ENCODE results near the gene SLCO2A1.

The SLCO2A1 gene

GRCh38 chr3:133994166-133994890 is 35.4 kb downstream of the SLCO2A1 start:
- Histone ChIP-seq H3K27me3 (ENCODE audit: control insufficient read depth, insufficient read depth, low read length) (peaks cover 19% of the 10 kb centered on the region), H3K36me3 (ENCODE audit: control insufficient read depth, low read depth, low read length) (no peaks in the 10 kb centered on the region), H3K4me1 (ENCODE audit: control insufficient read depth, low read depth, low read length) (peaks cover 18% of the 10 kb centered on the region), H3K4me3 (ENCODE audit: low read length) (no peak overlapping the region), H3K9ac (ENCODE audit: low read length) (no peak overlapping the region), H3K9me3 (ENCODE audit: control insufficient read depth, low read depth, low read length) (no peaks in the 10 kb centered on the region), H3K27ac (ENCODE audit: low read length) (no peak overlapping the region)

DNA sequence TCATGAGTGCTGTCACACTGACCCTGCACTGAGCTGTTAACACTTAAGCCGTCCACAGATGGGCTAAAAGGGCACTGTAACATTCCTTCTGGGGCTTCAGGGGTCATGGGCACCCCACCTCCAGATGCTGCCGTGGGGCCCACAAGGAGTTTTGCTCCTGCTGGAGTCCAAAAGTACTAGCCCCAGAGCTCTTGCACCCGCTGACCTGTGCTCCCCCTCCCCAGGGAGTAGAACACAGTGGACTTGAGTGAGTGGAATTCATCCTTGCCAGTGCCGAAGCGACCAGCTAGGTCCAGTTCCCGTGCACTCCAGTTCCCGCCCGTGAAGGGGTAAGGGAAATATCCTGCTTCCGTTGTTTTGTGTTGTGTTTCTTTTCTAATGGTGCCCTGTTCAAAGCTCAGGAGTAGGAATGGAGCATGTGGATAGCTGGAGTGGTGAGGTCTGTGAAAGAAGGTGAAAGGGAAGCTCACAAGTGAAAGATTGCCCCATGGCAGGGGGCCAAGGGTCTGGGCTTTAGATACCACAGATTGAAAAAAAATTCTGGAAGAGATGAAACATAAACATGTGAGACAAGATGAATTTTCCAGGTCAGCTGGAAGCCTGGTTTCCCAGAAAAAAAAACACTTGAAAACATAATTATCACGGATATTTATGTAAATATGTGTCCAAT is 36.6 kb downstream of the SLCO2A1 start:
- no peak overlapping the region for H3K4me3 ChIP-seq (ENCODE audit: low read length)
- H3K27ac ChIP-seq (ENCODE audit: low read length), result no peak overlapping the region
- H3K9ac ChIP-seq (ENCODE audit: low read length), result no peak overlapping the region
- no peaks in the 10 kb centered on the region for H3K36me3 ChIP-seq (ENCODE audit: control insufficient read depth, low read depth, low read length)
- H3K27me3 ChIP-seq (ENCODE audit: control insufficient read depth, insufficient read depth, low read length), result peaks cover 22% of the 10 kb centered on the region
- H3K4me1 ChIP-seq (ENCODE audit: control insufficient read depth, low read depth, low read length), result peaks cover 30% of the 10 kb centered on the region
- H3K9me3 ChIP-seq (ENCODE audit: control insufficient read depth, low read depth, low read length), result no peaks in the 10 kb centered on the region

GRCh38 chr3:133992381-133992780 is 37.3 kb downstream of the SLCO2A1 start:
- Histone ChIP-seq H3K4me3 (ENCODE audit: low read length) (no peak overlapping the region), H3K9me3 (ENCODE audit: control insufficient read depth, low read depth, low read length) (no peaks in the 10 kb centered on the region), H3K4me1 (ENCODE audit: control insufficient read depth, low read depth, low read length) (peaks cover 37% of the 10 kb centered on the region), H3K27me3 (ENCODE audit: control insufficient read depth, insufficient read depth, low read length) (peaks cover 19% of the 10 kb centered on the region), H3K9ac (ENCODE audit: low read length) (no peak overlapping the region), H3K36me3 (ENCODE audit: control insufficient read depth, low read depth, low read length) (no peaks in the 10 kb centered on the region), H3K27ac (ENCODE audit: low read length) (no peak overlapping the region)

- Histone ChIP-seq H3K36me3 (ENCODE audit: control insufficient read depth, low read depth, low read length) (no peaks in the 10 kb centered on the region), H3K9me3 (ENCODE audit: control insufficient read depth, low read depth, low read length) (no peaks in the 10 kb centered on the region), H3K27me3 (ENCODE audit: control insufficient read depth, insufficient read depth, low read length) (peaks cover 12% of the 10 kb centered on the region), H3K4me3 (ENCODE audit: low read length) (no peak overlapping the region), H3K9ac (ENCODE audit: low read length) (no peak overlapping the region), H3K27ac (ENCODE audit: low read length) (no peak overlapping the region), H3K4me1 (ENCODE audit: control insufficient read depth, low read depth, low read length) (peaks cover 41% of the 10 kb centered on the region)
These were observed 38.1 kb downstream of the SLCO2A1 start for GRCh38 chr3:133991637-133992036.

- H3K27me3 ChIP-seq (ENCODE audit: control insufficient read depth, insufficient read depth, low read length), result peaks cover 8% of the 10 kb centered on the region
- peaks cover 43% of the 10 kb centered on the region for H3K4me1 ChIP-seq (ENCODE audit: control insufficient read depth, low read depth, low read length)
- no peaks in the 10 kb centered on the region for H3K9me3 ChIP-seq (ENCODE audit: control insufficient read depth, low read depth, low read length)
- H3K27ac ChIP-seq (ENCODE audit: low read length), result no peak overlapping the region
- no peak overlapping the region for H3K4me3 ChIP-seq (ENCODE audit: low read length)
- no peak overlapping the region for H3K9ac ChIP-seq (ENCODE audit: low read length)
- no peaks in the 10 kb centered on the region for H3K36me3 ChIP-seq (ENCODE audit: control insufficient read depth, low read depth, low read length)
These were observed 38.5 kb downstream of the SLCO2A1 start for GRCh38 chr3:133991209-133991608.

DNA sequence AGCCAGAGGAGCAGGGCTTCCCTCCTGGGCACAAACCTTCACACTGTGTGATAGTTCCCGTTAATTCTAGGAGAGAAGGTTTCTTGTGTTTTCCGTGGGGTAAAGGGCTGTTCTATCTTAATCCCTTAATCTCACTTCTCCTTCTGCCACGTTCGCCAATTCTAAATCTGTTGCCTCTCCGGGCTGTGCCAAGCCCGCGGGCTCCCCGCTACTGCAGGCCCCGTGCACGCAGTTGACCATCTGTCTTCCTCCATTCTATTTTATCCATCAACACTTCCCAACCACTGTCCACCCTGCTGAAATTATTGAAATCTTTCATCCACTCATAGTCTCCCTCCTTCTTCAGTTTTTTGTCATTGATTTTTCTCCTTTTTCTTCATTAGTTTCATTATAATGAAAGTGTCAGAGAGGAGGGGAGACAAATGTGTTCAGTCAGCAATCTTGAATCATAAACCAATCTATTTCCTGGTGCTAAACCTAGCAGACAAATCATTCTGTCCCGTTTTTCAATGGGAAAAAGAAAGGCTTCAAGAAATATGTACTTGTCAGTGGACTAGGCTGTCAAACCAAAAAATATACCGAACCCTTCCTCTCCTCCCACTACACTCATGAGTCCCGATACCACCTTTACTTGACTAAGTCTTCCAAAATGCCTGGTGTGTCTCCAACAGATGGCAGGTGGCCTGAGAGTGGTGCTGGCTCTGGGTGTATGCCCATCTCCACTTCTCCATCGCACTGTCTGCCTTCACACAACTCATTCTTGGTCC is 39.6 kb downstream of the SLCO2A1 start:
- H3K9me3 ChIP-seq (ENCODE audit: control insufficient read depth, low read depth, low read length), result no peaks in the 10 kb centered on the region
- no peaks in the 10 kb centered on the region for H3K36me3 ChIP-seq (ENCODE audit: control insufficient read depth, low read depth, low read length)
- H3K4me1 ChIP-seq (ENCODE audit: control insufficient read depth, low read depth, low read length), result peaks cover 36% of the 10 kb centered on the region
- H3K27ac ChIP-seq (ENCODE audit: low read length), result no peak overlapping the region
- no peak overlapping the region for H3K4me3 ChIP-seq (ENCODE audit: low read length)
- no peak overlapping the region for H3K9ac ChIP-seq (ENCODE audit: low read length)
- H3K27me3 ChIP-seq (ENCODE audit: control insufficient read depth, insufficient read depth, low read length), result peaks cover 7% of the 10 kb centered on the region

DNA sequence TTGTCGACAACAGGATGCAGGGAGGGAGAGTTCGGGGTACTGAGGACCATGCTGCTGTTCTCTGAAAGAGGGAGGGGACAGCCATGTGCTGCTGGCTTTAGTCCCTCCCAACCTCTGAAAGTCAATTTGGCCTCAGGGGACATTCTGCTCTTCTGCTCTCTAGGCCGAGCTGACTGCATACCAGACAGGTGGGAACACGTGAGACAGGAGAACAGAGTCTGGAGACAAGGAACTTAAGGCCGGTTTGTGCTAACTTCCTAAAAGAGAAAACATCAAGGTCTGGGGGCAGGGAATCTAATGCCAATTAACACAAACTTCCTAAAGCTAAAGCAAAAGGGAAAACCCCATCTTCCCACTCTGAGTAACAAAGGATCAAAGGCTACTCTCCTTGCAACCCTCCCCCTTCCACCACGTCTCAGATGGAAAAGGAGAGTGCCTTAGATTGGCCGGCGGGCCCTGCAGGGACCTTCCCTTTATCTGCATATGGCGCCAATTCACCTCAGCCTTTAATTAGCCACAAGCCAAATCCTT is 41.0 kb downstream of the SLCO2A1 start:
- H3K9me3 ChIP-seq (ENCODE audit: control insufficient read depth, low read depth, low read length), result no peaks in the 10 kb centered on the region
- no peaks in the 10 kb centered on the region for H3K36me3 ChIP-seq (ENCODE audit: control insufficient read depth, low read depth, low read length)
- H3K9ac ChIP-seq (ENCODE audit: low read length), result no peak overlapping the region
- peaks cover 7% of the 10 kb centered on the region for H3K27me3 ChIP-seq (ENCODE audit: control insufficient read depth, insufficient read depth, low read length)
- H3K4me1 ChIP-seq (ENCODE audit: control insufficient read depth, low read depth, low read length), result peaks cover 36% of the 10 kb centered on the region
- no peak overlapping the region for H3K27ac ChIP-seq (ENCODE audit: low read length)
- no peak overlapping the region for H3K4me3 ChIP-seq (ENCODE audit: low read length)

GRCh38 chr3:133987948-133988484 is 41.7 kb downstream of the SLCO2A1 start:
- Histone ChIP-seq H3K27ac (ENCODE audit: low read length) (no peak overlapping the region), H3K9ac (ENCODE audit: low read length) (no peak overlapping the region), H3K9me3 (ENCODE audit: control insufficient read depth, low read depth, low read length) (no peaks in the 10 kb centered on the region), H3K4me3 (ENCODE audit: low read length) (no peak overlapping the region), H3K36me3 (ENCODE audit: control insufficient read depth, low read depth, low read length) (no peaks in the 10 kb centered on the region), H3K4me1 (ENCODE audit: control insufficient read depth, low read depth, low read length) (peaks cover 36% of the 10 kb centered on the region), H3K27me3 (ENCODE audit: control insufficient read depth, insufficient read depth, low read length) (peaks cover 7% of the 10 kb centered on the region)

DNA sequence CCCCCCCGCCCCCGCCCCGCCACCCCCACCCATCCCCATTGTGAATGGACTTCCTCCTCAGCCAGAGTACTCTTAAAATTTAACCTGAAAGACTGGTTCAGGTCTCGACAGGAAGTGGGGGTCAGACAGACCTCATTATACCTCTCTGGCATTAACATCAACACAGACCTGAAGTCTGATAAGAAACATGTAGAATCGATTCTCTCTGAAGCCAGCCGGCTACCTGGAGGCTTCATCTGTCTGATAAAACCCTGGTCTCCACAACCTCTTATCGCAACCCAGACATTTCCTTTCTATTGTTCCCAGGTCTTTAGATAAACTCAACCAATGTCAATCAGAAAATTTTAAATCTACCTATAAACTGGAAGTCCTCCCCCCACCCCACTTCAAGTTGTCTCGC is 42.6 kb downstream of the SLCO2A1 start:
- H3K4me3 ChIP-seq (ENCODE audit: low read length), result no peak overlapping the region
- no peaks in the 10 kb centered on the region for H3K9me3 ChIP-seq (ENCODE audit: control insufficient read depth, low read depth, low read length)
- H3K27me3 ChIP-seq (ENCODE audit: control insufficient read depth, insufficient read depth, low read length), result peaks cover 7% of the 10 kb centered on the region
- H3K36me3 ChIP-seq (ENCODE audit: control insufficient read depth, low read depth, low read length), result no peaks in the 10 kb centered on the region
- H3K27ac ChIP-seq (ENCODE audit: low read length), result no peak overlapping the region
- H3K9ac ChIP-seq (ENCODE audit: low read length), result no peak overlapping the region
- peaks cover 34% of the 10 kb centered on the region for H3K4me1 ChIP-seq (ENCODE audit: control insufficient read depth, low read depth, low read length)

DNA sequence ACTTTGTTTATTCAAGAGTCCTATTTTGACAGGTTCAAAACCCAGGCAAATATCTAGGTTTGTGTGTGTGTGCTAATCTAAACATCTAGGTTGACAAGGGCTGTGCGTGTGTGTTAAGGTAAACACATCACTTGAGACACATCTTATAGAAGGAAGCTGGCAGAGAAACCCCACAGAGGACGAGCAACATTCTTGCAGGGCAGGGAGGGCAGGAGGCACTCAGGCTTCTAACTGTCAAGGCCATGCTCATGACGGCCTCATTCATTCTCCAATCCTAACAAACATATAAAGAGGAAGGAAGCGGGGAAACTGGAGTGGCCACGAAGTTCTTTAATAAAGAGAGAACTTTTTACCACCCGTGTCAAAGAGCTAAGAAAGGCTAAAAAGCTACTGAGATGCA is 43.4 kb downstream of the SLCO2A1 start:
- H3K4me3 ChIP-seq (ENCODE audit: low read length), result no peak overlapping the region
- H3K4me1 ChIP-seq (ENCODE audit: control insufficient read depth, low read depth, low read length), result peaks cover 28% of the 10 kb centered on the region
- H3K9ac ChIP-seq (ENCODE audit: low read length), result no peak overlapping the region
- H3K27me3 ChIP-seq (ENCODE audit: control insufficient read depth, insufficient read depth, low read length), result peaks cover 7% of the 10 kb centered on the region
- no peaks in the 10 kb centered on the region for H3K36me3 ChIP-seq (ENCODE audit: control insufficient read depth, low read depth, low read length)
- no peaks in the 10 kb centered on the region for H3K9me3 ChIP-seq (ENCODE audit: control insufficient read depth, low read depth, low read length)
- H3K27ac ChIP-seq (ENCODE audit: low read length), result no peak overlapping the region

DNA sequence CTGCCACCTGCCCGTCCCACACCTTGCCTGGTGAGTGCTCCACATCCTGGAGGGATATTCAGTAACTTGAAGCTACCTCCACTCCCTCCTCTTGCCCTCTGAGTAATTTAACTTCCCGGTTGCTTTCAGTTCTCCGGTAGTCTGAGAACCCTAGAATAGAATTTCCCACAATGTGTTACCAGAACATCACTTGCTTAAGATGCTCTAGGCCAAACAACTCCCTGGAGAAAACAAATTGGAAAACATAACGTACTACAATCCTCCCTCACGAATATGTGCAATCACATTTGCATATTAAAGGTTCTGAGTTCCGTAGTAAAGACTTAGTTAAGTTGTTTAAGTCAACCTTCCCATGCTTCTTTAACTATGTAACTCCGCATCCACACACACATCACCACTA is 44.8 kb downstream of the SLCO2A1 start:
- Histone ChIP-seq H3K9ac (ENCODE audit: low read length) (no peak overlapping the region), H3K9me3 (ENCODE audit: control insufficient read depth, low read depth, low read length) (no peaks in the 10 kb centered on the region), H3K4me1 (ENCODE audit: control insufficient read depth, low read depth, low read length) (peaks cover 28% of the 10 kb centered on the region), H3K4me3 (ENCODE audit: low read length) (no peak overlapping the region), H3K27ac (ENCODE audit: low read length) (no peak overlapping the region), H3K36me3 (ENCODE audit: control insufficient read depth, low read depth, low read length) (no peaks in the 10 kb centered on the region), H3K27me3 (ENCODE audit: control insufficient read depth, insufficient read depth, low read length) (peaks cover 7% of the 10 kb centered on the region)
